Measurements from ENCODE around the gene GALNTL6.

DNA sequence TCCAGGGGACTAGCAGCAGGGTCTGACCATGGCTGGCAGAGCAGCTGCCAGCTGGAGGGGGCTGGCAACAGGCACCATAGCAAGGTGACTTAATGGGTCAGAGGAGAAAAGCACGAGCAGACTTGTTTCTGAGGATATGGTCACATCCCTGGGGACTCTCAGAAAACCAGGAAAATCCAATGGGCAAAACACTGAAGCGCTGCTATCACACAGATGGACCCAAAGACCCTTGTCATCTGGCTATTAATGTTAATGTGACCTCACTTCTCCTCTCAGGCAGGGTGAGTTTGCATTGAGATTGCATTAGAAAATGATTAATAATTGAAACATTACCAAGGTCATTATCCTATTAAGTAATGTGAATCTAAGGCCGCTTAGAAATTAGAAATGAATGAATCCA, 1061.7 kb downstream of the GALNTL6 start:
- no peak for TF ChIP-seq CTCF (IDR thresholded peaks at IDR 0.05)
- no peak for TF ChIP-seq POLR2A (IDR thresholded peaks at IDR 0.05)

Data from testis (tissue), 2 donors.